COLO668 (cell line): ENCODE data around the gene STARD10.

Source experiments
- DNase-seq: peaks from one replicate; lab custom pipeline; 2025; ENCODE audit not compliant: unreplicated experiment; lab: John Stamatoyannopoulos, UW

The STARD10 gene

GRCh38 chr11:72767203-72768062 is 26.4 kb downstream of the STARD10 start:
- DNase-seq: no peak

- DNase-seq: no peak
Observed at GRCh38 chr11:72766152-72766902, 27.5 kb downstream of the STARD10 start.

- peak; percentile 91 for DNase-seq
Observed at GRCh38 chr11:72764503-72764902, 29.3 kb downstream of the STARD10 start.

GRCh38 chr11:72763823-72764222 is 30.0 kb downstream of the STARD10 start:
- DNase-seq: no peak

- no peak for DNase-seq
Observed at GRCh38 chr11:72762641-72763304, 31.1 kb downstream of the STARD10 start.

GRCh38 chr11:72760539-72761405 is 33.1 kb downstream of the STARD10 start:
- no peak for DNase-seq

GRCh38 chr11:72759468-72759985 is 34.3 kb downstream of the STARD10 start:
- DNase-seq: peak; percentile 36

GRCh38 chr11:72758690-72759389 is 35.0 kb downstream of the STARD10 start:
- DNase-seq: peak; percentile 35

- DNase-seq: no peak
Observed at GRCh38 chr11:72758304-72758689, 35.5 kb downstream of the STARD10 start.

GRCh38 chr11:72755713-72756285 is 38.0 kb downstream of the STARD10 start:
- DNase-seq: no peak

- DNase-seq: peak; percentile 62
Observed at GRCh38 chr11:72754544-72755155, 39.2 kb downstream of the STARD10 start.

- no peak for DNase-seq
Observed at GRCh38 chr11:72754149-72754543, 39.7 kb downstream of the STARD10 start.

GRCh38 chr11:72753341-72754148 is 40.3 kb downstream of the STARD10 start:
- DNase-seq: peak; percentile 3

- DNase-seq: peak; percentile 70
Observed at GRCh38 chr11:72752088-72752914, 41.5 kb downstream of the STARD10 start, which contains the start of gene ARAP1. Gene ARAP1, minus strand, starts transcription at chr11:72752408. Its CDS starts 25,280 bp downstream, at chr11:72727128.

- DNase-seq: peak; percentile 14
Observed at GRCh38 chr11:72751116-72752087, 42.4 kb downstream of the STARD10 start.

GRCh38 chr11:72750556-72751115 is 43.2 kb downstream of the STARD10 start:
- DNase-seq: no peak
